NCI-H128 (cell line): Measurements from ENCODE around the gene LANCL1.
A peak's percentile ranks its signal among the peaks of the same experiment; 100 is the strongest.

Experiments used
- DNase-seq: peaks from one replicate; lab custom pipeline; 2025; ENCODE audit not compliant: unreplicated experiment; lab: John Stamatoyannopoulos, UW

LANCL1 gene, protein sequence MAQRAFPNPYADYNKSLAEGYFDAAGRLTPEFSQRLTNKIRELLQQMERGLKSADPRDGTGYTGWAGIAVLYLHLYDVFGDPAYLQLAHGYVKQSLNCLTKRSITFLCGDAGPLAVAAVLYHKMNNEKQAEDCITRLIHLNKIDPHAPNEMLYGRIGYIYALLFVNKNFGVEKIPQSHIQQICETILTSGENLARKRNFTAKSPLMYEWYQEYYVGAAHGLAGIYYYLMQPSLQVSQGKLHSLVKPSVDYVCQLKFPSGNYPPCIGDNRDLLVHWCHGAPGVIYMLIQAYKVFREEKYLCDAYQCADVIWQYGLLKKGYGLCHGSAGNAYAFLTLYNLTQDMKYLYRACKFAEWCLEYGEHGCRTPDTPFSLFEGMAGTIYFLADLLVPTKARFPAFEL

DNA sequence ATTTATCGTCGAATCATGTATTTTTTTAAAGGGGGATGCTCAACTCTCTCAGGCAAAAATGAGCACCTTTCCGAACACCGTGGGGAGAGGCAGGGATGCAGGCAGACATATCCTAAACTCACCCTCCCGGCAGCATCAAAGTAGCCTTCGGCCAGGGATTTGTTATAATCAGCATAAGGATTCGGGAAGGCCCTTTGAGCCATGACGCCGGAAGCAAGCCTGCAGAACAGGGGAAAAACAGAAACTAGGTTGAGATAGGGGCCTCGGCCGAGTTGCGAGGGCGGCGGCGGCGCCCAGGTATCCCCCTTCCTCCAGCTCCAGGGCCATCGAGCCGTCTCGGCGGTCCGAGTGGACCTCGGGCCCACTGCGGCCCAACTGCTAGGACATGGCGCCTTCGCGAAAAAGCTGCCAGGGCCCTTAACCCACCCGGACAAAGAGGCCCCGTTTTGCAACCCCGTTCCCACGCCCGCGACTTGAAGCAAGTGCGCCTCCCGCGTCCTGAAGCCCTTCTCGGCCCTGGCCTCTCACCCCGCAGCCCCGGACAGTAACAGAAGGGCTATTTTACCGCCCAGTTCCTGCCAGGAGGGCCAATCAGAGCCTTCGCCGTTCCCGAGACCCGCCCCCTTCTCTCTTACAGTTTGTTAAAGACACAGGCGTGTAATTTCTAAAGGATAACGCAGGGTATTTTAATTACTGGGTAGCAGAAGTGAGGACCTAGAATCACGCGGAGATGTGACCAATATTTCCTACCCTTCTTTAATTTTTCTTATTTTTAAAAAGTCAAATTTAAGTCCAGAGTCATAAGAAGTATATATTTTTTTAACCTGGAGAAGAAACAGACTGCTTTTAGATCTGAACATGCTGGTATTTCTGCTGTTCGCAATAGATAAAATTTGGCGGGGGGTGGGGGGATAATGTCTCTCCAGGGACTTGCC, at the start of gene LANCL1:
TSS of gene LANCL1 (minus strand) at position 566 of the 935 bp plus-strand sequence. CDS start at position 203, 363 bp downstream.
- DNase-seq: peak; percentile 57

DNA sequence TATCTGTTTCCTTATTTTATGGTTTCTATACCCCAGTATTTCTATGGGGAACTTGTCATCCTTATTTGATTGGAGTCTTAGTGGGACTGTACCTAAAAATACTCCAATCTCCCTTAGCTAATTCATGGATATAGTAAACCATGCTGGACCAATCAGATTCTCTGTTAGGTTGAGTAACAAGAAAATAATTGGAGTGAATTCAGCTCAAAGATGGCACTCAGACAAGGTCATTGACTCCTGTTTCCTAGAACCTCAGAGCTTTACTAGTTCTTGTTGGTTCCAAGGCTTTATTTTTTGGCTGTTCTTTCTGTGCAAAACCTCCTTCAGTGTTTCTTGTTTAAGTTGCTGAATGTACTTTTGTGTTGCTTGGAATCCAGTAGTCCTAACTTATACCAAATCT, 48.0 kb upstream of the LANCL1 start:
- DNase-seq: no peak

DNA sequence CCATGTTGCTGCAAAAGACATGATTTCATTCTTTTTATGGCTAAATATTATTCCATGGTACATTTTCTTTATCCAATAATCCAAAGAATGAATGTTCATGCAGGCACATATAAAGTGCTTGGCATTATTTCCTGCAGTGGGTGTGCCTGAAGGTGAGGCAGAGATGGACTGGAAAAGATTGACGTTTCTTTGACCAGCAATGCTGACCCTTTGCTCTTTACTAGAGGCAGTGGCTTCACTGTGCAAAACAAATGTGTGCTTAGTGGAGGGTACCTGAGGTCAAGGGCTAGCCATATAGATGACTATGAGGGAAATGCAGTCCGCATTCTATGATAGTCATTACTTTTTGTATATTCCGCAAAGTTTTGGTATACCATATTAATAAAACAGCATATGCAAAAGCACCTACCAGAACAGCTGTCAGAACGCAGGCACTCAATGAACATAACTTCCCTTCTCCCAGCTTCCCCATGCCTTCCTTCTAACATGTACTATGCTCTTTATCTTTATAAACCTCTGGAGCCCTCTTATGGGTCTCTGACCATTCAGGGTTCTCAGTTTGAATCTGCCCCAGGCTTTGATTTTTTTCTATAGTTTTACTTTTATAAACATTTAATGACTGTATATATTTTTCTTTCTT, 47.2 kb upstream of the LANCL1 start:
- no peak for DNase-seq

DNA sequence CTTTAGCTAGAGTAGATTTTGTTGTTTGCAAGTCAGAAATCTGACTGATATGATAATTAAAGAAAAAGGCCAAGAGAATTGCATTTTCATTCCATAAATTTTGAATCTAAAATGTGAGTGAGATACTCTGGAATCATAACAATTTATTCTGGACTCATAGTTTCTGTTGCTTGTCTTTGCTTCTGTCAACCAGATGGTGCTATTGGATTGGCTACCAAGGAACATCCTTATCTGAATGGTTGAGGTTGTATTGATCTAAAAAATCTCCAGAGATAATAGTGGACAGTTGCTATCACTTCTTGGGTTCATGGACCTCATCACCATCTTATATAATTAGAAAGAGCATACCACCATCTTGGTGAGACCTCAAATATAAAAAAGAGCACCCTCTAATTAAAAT, 45.8 kb upstream of the LANCL1 start:
- no peak for DNase-seq

DNA sequence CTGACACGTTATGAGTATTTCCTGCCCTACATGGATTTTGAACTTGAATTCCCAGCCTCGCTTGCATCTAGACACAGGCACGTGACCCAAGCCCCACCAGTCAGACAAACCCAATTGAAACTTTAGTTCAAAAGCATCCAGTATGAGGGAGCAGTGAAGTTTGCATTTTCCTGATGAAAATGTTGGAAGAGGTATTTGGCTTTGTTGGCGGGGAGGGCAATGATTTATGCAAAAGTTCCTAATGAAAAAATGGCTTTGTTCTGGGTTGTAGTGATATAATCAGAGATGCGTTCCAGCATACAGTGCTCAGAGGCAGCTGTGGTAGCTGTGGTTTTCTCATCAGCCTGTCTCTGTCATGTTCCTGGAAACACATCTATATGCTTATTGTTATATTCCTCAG, 43.0 kb upstream of the LANCL1 start:
- DNase-seq: no peak

DNA sequence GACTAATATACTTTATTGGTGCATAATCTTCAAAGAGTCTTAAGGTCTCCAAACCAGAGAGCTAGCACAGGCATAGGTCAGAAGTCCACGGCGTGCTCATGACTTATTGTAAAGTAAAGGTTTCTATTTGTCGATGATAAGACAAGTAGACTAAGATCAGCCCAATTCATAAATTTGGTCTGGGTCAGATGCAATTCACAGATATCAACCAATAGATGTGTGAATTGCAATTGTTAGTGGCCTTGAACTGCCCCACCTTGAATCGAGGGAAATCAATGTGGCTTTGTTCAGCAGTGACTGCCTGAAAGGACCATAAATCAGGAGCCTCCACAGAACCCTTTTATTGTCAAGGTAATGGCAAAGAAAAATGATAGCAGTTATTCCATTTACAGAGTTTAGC, 40.7 kb upstream of the LANCL1 start:
- no peak for DNase-seq

DNA sequence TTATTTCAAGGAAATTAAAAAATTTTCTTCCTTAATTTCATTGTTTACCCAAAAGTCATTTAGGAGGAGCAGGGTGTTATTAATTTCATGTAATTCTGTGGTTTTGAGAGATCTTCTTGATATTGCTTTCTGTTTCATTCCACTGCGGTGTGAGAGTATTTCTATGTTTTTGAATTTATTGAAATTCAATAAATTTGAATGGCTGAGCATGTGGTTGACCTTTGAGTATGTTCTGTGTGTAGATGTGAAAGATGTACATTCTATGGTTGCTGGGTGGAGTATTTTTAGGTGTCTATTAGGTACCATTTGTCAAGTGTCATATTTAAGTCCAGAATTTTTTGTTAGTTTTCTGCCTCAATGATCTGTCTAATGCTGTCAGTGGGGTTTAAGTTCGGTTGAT, 39.4 kb upstream of the LANCL1 start:
- DNase-seq: no peak

DNA sequence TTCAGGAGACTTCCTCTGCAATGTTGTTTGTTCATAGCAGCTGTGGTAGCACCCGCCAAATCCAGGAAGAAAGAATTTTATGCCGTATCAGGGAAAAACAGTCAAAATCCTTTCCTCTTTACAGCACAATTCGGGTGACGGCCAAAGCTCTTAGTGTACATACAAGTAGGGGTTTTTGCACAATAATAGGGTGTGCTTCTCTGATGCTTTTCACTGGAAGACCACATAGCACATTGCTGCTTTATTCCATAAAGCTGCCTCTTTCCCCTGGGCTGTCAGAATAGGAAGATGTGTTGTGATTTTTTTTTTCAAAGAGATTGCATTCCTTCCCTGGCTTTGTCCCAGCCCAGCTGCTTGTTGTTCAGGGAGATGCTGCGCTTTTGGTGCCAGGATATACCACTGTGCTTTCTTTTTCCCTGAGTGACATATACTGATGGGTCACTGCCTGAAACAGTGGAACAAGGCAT, 27.2 kb upstream of the LANCL1 start:
- no peak for DNase-seq

DNA sequence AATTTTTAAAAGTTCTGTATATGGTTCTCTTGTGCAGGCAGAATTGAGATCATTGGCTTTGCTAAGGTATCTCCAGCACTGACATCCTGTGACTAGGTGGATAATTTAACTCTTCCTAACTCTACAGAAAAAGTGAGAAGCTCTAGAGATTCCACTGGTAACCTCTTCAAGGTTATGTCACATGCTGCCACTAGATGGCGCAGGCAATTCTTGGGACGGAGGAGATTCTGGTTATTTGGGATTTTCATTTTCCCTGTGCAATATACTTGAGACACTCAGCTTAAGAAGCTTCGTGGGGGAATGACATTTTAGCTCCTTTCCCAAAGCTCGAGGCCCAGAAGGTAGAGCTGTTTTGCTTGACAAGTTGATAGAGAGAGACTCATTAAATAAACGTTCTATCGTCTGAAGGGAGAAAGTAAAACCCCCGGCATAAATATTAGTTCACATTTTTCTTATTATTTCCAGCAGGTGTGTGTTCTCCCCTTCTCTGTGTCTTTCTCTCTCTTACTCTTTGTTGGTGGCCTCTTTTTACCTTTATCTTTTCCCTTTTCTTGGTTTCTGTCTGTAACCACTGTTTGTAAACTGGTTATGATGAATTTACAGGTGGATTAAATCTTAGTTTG, 26.6 kb upstream of the LANCL1 start:
- no peak for DNase-seq

DNA sequence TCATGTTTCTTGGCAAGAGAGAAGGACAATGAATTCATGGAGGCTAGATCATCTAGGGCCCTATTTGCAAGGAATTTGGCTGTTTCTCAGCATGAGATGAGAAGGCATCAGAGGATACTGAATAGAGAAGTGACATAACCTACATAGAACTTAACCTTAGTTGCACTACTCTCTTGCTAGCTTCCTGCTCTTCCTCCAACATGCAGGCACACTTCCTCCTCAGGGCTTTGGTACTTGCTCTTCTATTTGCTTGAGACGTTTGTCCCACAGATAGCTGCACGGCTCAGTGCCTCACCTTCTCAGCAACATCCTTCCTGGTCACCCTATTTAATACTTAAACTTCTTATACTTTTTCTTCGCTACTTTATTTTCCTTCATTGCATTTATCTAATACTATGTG, 20.0 kb upstream of the LANCL1 start:
- no peak for DNase-seq

DNA sequence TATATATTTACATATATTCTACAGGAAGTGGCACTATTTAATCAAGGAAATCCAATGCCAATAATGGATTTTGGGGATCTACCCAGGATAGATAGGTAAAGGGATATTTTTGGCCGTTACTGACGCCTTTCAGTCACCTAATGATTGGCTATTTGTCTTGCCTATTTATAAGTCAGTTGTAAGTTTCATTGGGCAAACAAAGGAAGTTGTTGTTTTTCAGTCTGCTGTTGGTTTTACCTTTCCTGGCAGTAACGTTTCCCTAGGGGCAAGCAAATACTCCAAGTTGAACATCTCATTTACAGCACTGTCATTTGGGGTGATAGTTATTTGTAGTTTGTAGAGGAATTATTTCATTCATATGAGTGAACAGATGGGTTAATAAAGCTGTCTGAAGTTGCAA, 17.0 kb upstream of the LANCL1 start:
- DNase-seq: no peak

DNA sequence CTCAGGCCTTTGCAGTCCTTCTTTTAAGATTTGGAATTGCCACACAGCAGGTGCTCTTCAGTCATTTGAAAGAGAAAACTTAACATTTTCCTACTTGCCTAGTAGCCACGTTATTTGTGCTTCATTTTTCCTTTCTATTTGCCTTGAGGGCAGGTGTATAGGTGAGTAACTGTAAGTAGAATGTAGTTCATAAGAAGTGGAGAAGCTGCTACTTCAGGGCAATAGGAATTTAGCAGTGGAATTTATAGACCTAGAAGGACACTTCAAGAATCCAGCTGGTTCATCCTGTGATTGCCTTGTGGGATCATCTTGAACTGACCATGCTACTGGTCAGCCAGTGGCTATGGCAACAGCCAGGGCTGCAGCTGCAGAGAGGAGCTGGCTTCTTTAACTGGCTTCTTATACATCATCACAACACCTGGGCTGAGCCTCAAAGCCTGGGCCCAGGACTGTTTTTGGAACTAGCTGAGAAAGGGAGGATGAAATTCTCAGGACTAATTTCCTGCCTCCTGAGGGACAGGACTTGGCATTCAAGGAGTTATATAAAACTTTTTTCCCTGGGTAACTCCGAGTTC, 5.1 kb upstream of the LANCL1 start:
- DNase-seq: no peak

DNA sequence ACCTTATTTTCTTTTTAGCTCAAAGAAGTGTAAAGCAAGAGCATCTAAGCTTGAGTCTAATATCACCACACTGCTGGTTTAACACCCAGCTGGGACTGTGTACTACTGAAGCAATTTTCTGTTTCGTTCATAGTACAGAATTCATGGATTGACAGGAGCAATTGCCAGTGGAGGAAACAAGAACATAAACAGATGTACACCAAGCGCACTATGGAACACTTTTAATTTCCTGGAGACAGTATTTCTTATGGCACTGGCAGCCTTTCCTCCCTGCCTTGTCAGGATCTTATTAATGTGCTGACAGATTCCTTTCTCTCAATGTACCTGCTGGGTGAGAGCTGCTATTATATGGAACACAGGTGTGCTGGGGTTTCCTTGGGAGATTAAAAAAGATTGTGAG, 4.2 kb upstream of the LANCL1 start:
- no peak for DNase-seq

DNA sequence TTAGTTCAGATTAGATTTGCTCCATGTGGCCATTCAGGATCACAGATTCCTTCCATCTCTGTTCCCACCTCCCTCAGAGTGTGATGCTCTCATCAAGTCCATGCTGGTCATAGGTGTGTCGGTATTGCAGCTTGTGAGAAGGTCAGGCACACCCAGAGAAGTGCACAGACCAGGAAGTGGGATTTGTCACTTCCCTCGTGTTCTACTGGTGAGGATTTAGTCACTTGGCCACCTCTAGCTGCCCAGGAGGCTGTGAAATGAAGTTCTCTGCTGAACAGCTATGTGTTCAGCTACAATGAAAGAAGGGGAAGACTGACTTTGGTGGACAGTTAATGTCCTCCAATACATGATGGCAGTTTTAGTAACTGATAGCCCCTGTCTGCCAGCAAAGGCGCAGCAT, 3.5 kb upstream of the LANCL1 start:
- no peak for DNase-seq

DNA sequence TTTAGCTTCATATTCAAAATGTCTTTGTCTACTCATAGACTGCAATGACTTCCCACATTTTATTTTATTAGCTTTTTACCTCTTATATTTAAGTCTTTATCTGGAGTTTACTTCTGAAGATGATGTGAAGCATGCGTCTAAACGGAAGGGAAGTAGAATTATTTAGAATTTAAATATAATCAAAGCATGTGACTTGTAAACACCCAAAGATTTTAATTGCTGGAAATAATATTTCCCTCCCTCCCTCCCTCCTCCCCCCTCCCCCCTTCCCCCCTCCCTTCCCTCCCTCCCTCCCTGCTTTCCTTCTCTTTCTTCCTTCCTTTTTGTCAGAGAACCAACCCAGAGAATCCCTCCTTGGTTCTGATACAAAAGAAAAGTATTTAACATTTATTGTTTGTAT, 2.1 kb upstream of the LANCL1 start:
- no peak for DNase-seq

DNA sequence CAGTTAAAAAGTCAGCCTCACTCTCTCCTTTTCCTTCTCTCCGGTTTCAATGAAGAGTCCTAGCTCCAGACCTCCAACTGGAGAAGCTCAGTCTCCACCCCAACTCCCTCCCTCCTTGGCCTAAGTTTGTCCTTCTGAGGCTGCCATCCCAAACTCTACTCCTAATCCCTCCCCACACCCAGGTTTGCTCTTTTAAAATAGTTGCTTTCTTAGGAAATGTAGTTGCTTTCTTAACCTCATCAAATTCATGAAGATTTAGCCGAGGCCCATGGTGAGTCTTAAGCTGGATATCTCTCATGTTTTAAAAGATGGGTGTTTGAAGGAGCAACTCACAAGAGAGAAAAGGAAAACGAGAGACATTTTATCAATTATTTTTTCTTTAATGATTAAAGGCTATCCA, 937 bp upstream of the LANCL1 start:
- DNase-seq: no peak

DNA sequence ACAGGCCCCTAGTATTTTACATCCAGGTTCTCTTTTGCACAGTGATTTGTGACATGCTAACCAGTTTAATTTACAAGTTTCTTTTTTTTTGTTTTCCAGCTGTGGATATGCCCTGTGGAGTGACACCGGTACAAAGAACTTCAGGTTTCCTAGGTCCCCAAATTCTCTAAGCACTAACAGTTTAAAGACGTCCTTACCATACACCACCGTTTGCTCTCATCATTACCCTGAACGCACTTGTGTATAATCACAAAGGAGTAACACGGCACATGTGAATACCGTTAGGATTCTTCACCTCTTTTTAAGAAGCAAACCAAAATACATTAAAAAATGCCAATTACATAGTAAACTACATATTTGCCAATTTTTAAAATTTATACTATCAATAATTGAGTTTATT, 853 bp downstream of the LANCL1 start:
- DNase-seq: no peak

DNA sequence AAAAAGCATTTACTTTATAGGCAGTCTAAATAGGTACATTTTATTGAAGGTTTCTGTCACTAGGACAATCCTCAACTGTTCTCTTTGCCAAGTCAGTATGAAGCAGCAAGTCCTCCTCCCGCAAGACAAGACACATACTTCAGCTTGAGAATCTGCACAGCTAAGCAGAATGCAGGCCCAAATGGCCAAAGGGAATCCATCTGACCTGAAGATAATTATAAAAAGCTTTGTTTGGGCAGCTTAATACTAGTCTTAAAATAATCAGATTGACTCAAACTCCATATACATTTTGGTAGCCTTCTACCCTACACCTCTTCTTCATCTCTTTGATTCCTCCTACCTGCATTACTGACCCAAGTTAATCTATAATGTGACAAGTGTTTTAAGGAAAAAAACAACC, 1.8 kb downstream of the LANCL1 start:
- DNase-seq: no peak

DNA sequence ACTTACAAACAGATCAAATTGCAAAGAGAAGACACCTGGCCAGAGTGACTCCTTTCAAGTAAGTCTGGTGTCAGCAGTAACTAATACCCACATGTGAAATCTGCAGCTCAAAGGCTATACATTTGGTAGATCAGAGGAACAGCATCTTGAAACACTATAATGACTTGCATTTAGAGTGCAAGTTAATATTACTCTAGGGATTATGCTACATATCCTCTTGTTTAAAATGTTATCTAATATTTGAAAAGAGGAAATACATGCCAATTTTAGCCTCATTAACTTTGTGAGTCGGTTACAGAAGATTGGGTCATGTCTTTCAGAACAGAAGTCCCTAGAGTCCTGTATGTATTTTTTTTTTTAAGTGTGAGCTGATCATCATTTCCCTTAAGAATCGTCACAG, 15.2 kb downstream of the LANCL1 start:
- peak; percentile 22 for DNase-seq

DNA sequence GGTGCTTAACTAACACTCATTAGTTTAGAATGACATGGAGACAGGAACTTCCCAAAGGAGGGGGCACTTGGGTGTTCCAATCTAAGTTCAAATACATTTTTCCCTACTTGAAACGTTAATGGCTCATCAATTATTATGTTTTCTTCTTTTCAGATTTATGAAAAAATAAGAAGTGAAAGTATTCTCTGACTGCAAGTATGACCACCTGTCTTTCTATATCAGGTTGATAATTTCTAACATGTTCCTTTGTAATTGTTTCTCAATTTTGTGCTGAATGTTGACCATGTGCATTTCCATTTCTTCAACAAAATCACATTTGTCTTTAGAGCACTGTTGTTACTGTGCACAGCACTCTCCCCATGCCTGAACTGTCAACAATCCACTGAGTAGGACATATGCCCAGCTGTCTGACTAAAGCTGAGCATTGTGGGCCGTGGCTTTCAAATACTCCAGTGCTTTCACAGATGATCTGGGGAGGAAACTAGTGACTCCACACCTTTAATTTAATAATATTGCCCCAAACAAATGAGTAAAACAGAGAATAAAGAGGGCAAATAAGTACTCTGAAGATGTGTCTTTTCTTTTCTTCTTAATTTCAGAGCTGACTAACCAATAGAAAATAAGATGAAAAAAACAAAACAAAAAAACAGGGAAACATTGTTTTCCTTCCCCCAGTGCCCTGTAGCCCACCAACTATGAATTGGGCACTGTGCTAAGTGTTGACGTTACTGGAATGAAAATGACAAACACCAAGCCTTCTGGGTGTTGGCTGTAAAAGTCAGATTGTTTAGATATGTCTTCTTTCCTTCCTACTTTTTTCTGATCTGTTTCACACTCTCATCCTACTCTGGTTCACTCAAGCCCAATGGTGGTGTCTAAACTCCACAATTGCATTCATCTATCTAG, 16.0 kb downstream of the LANCL1 start:
- DNase-seq: no peak
